ENCODE results near the gene CYP2E1. TPM values are rescaled to one million over a fixed set of nuclear protein-coding genes. Genes with fewer than 3 reads are reported as not detected.

The CYP2E1 gene
- 0.48 and 0.49 TPM in 2 replicates for total RNA-seq
- long read RNA-seq = 0 reads

GRCh38 chr10:133526957-133527588 lies at the start of gene CYP2E1:
Gene CYP2E1 (plus strand): TSS chr10:133527363. CDS start chr10:133527396, 33 bp downstream.
- TF ChIP-seq CTCF (conservative IDR thresholded peaks at IDR 0.05) = no peak
- Mint-ChIP-seq H3K36me3 (ENCODE audit: low read depth) (peaks cover 2% of the 10 kb centered on the region), H3K27ac (ENCODE audit: unreplicated experiment) (no peak within 1 kb of the TSS), H3K27me3 (ENCODE audit: low read depth) (no peaks in the 10 kb centered on the region), H3K4me3 (no peak within 1 kb of the TSS), H3K4me1 (no peaks in the 10 kb centered on the region), H3K9me3 (peaks cover 5% of the 10 kb centered on the region)
- DNase-seq (ENCODE audit: low read depth, low spot score) = no peak

GRCh38 chr10:133481086-133481643 lies 46.0 kb upstream of the CYP2E1 start:
- Mint-ChIP-seq H3K27me3 (ENCODE audit: low read depth) (peaks cover 8% of the 10 kb centered on the region), H3K27ac (ENCODE audit: unreplicated experiment) (no peak overlapping the region), H3K9me3 (peaks cover 28% of the 10 kb centered on the region), H3K4me1 (no peaks in the 10 kb centered on the region), H3K36me3 (ENCODE audit: low read depth) (peaks cover 15% of the 10 kb centered on the region), H3K4me3 (no peak overlapping the region)
- TF ChIP-seq CTCF (conservative IDR thresholded peaks at IDR 0.05) = no peak
- no peak for DNase-seq (ENCODE audit: low read depth, low spot score)

- Mint-ChIP-seq H3K36me3 (ENCODE audit: low read depth) (peaks cover 15% of the 10 kb centered on the region), H3K9me3 (peaks cover 29% of the 10 kb centered on the region)
Measured at GRCh38 chr10:133481657-133482056, 45.5 kb upstream of the CYP2E1 start.

GRCh38 chr10:133484818-133485217 lies 42.3 kb upstream of the CYP2E1 start:
- Mint-ChIP-seq H3K27me3 (ENCODE audit: low read depth) (peaks cover 8% of the 10 kb centered on the region), H3K36me3 (ENCODE audit: low read depth) (peaks cover 15% of the 10 kb centered on the region), H3K4me3 (no peak overlapping the region), H3K27ac (ENCODE audit: unreplicated experiment) (no peak overlapping the region), H3K4me1 (no peaks in the 10 kb centered on the region), H3K9me3 (peaks cover 44% of the 10 kb centered on the region)
- TF ChIP-seq CTCF (conservative IDR thresholded peaks at IDR 0.05) = no peak
- no peak for DNase-seq (ENCODE audit: low read depth, low spot score)

More at GRCh38 chr10:133481657-133482056, 45.5 kb upstream of the CYP2E1 start:
- H3K27me3 Mint-ChIP-seq (ENCODE audit: low read depth) = peaks cover 8% of the 10 kb centered on the region
- H3K27ac Mint-ChIP-seq (ENCODE audit: unreplicated experiment) = no peak overlapping the region
- no peak overlapping the region for H3K4me3 Mint-ChIP-seq
- no peaks in the 10 kb centered on the region for H3K4me1 Mint-ChIP-seq
- no peak for TF ChIP-seq CTCF (conservative IDR thresholded peaks at IDR 0.05)
- no peak for DNase-seq (ENCODE audit: low read depth, low spot score)

GRCh38 chr10:133487085-133487484 lies 40.1 kb upstream of the CYP2E1 start:
- H3K4me1 Mint-ChIP-seq = no peaks in the 10 kb centered on the region
- no peak for TF ChIP-seq CTCF (conservative IDR thresholded peaks at IDR 0.05)
- peaks cover 41% of the 10 kb centered on the region for H3K9me3 Mint-ChIP-seq
- H3K27ac Mint-ChIP-seq (ENCODE audit: unreplicated experiment) = no peak overlapping the region
- H3K36me3 Mint-ChIP-seq (ENCODE audit: low read depth) = peaks cover 15% of the 10 kb centered on the region
- H3K4me3 Mint-ChIP-seq = no peak overlapping the region
- no peak for DNase-seq (ENCODE audit: low read depth, low spot score)
- peaks cover 6% of the 10 kb centered on the region for H3K27me3 Mint-ChIP-seq (ENCODE audit: low read depth)

Data from neural crest cell (in vitro differentiated cells).